NCI-H2196 (cell line): ENCODE results near the gene CD2.

Experiments used
- DNase-seq: peaks from one replicate; lab custom pipeline; 2025; ENCODE audit not compliant: unreplicated experiment; lab: John Stamatoyannopoulos, UW

Gene CD2

DNA sequence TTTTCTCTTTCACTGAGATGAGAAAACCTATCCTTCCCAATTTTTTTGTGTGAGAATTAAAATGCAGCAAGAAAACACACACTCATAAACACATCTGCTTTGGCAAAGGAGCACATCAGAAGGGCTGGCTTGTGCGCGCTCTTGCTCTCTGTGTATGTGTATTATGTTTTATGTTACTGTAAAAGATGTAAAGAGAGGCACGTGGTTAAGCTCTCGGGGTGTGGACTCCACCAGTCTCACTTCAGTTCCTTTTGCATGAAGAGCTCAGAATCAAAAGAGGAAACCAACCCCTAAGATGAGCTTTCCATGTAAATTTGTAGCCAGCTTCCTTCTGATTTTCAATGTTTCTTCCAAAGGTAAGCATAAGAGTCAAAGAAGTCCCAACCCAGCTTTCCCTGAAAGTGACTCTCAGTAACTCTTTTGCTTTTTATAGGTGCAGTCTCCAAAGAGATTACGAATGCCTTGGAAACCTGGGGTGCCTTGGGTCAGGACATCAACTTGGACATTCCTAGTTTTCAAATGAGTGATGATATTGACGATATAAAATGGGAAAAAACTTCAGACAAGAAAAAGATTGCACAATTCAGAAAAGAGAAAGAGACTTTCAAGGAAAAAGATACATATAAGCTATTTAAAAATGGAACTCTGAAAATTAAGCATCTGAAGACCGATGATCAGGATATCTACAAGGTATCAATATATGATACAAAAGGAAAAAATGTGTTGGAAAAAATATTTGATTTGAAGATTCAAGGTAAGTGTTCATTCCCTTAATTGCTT is at the start of gene CD2:
CD2 (plus strand) TSS at position 233 of the 780 bp plus-strand sequence; CDS start at position 296, 63 bp downstream.
- DNase-seq, result no peak

DNA sequence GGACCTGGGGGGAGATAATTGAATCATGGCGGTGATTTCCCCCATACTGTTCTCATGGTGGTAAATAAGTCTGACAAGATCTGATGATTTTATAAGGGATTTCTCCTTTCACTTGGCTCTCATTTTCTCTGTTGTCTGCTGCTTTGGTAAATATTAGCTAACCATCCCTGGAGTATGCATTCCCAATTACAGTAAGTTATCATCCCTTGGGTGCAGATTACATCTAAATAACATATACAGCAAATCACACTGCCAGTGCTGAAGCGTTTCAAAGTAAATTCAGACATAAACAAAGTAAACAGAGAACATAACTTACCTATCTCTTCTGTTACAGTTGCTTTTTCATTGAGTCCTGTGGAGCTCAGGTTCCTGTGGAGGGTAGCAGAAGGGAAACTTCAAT is 48.1 kb upstream of the CD2 start:
- no peak for DNase-seq

- no peak for DNase-seq
These were observed 47.4 kb upstream of the CD2 start for GRCh38 chr1:116706841-116707240.

- no peak for DNase-seq
These were observed 45.9 kb upstream of the CD2 start for GRCh38 chr1:116708255-116708900.

DNA sequence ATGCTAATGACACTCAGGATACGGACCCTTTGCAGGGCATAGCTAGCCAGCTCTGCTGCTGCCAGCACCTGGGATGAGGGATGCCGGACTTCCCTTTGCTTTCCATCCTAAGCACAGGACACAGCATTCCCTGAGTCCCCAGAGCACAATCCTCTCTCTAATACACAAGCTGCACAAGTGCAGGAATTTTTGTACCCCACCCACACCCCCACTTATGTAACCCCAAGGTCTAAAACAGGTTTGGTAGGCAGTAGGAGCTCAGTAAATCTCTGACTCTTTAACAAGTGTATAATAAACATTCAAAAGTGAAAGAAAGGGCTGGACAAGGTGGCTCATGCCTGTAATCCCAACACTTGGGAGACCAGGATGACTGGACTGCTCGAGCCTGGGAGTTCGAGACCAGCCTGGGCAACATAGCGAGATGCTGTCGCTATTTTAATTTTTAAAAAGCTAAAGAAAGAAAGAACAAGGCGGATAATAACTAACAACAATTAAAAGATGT is 44.5 kb upstream of the CD2 start:
- no peak for DNase-seq

- DNase-seq, result peak; percentile 39
These were observed 43.6 kb upstream of the CD2 start for GRCh38 chr1:116710420-116711262.

DNA sequence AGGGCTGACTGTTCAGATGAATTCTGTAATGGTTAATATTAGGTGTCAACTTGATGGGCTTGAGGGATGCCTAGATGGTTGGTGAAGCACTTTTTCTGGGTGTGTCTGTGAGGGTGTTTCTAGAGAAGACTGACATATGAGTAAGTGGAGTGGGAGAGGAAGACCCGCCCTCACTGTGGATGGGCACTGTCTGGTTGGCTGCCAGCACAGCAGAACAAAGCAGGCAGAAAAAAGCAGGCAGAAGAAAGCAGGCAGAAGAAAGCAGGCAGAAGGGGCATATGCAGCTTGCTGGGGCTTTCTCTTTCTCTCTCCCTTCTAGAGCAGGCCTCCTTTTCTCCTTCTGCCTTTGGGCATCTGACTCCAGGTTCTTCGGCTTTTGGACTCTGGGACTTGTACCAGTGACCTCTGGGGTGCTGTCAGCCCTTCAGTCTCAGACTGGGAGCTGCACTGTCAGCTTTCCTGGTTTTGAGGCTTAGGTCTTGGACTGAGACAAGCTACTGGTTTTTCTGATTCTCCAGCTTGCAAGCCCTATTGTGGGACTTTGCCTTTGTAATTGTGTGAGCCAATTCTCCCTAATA is 42.9 kb upstream of the CD2 start:
- DNase-seq, result no peak

GRCh38 chr1:116712510-116712909 is 41.7 kb upstream of the CD2 start:
- no peak for DNase-seq

- DNase-seq, result no peak
These were observed 40.8 kb upstream of the CD2 start for GRCh38 chr1:116713474-116713873.

DNA sequence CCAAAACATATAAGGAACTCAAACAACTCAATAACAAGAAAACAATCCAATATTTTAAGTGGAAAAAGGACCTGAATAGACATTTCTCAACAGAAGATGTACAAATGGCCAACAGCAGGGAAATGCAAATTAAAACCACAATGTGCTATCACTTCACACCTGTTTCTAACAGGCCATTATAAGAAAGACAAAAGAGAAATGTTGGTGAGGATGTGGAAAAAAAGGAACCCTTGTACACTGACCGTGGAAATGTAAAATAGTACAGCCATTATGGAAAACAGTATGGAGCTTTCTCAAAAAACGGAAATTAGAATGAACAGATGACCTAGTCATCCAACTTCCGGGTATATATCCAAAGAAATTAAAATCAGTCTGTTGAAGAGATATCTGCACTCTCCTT is 37.8 kb upstream of the CD2 start:
- DNase-seq, result no peak

- DNase-seq, result no peak
These were observed 36.9 kb upstream of the CD2 start for GRCh38 chr1:116717318-116717717.

- DNase-seq, result no peak
These were observed 33.7 kb upstream of the CD2 start for GRCh38 chr1:116720364-116721038.

DNA sequence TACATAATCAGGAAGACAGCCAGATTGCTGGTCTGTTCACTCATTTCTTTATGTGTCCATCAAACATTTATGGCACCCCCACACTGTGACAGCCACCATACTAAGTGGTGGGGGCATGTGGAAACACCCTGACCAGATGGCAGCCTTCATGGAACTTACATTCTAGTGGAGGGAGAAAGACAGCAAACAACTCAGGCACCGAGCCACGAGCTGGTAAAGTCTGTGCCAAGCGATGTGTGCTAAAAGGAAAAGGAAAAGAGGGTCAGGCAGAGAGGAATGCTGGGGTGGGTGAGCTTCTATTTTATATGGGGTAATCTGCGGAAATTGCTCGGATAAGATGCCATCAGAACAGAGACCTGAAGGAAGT is 33.2 kb upstream of the CD2 start:
- DNase-seq, result no peak

- DNase-seq, result no peak
These were observed 32.7 kb upstream of the CD2 start for GRCh38 chr1:116721451-116722007.

- no peak for DNase-seq
These were observed 32.0 kb upstream of the CD2 start for GRCh38 chr1:116722016-116722838.

DNA sequence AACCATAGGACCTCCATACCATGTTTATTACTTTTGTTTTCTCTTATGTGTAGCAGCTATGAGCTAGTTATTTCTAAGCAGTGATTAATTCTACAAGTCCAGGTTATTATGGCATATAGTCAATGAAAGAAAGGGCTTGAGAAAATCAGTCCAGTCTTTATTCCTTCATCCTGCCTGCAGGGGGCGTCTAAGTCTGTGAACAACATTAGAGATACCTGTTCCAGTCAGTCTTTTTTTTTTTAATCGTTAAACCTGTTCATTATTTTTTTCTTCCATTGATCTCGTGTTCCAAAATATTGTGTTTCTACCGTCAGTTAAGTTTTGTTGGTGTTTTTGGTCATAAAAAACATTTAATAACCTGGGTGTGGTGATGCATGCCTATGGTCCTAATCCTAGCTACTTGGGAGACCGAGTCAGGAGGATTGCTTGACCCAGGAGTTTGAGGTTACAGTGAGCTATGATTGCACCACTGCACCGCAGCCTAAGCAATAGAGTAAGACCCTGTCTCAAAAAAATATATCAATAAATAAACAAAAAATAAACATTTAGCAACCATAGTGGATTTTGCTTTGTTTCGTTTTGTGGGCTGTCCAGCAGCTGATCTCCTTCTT is 29.4 kb upstream of the CD2 start:
- peak; percentile 67 for DNase-seq

GRCh38 chr1:116725798-116726197 is 28.4 kb upstream of the CD2 start:
- DNase-seq, result no peak

DNA sequence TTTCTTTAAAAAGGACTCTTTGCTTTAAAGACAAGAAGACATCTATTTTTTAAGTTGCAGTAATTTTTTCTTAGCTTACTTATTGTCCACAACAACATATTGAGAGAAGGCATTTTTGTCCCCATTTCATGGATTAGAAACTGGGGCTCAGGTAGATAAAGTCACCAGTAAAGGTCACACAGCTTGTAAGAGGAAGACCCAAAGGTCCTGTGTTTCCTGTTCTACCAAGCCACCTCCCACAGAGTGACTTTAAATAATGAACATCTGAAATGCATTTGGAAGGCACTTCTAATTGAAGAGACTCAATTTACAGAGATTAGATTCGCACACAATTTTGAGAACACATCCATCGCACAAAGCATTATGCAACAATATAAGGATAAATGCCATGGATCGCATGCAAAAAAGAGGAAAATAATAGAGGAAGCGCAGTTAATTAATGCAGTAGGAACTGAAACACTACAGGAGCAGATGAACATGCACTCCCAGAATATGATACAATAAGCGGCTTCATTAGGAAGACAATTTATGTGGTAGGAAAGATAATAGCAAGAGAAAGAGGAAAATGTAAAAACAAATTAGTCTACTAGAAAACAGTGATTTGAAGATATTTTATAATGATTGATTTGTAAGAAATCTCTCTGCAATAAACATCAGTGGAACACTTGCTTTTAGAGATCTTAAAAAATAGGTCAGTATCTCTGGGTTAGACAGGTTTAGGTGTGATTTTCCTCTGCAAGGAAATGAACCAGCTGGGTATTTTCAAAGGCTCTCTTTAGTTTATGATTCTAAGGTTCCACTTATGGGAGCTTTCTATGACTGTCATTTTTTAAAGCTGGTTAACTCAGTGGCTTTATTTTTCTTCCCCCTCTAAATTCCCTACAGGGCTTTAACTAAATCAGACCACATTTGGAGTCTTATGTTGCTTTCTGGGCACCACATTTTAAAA is 27.1 kb upstream of the CD2 start:
- DNase-seq, result no peak
